Measurements from ENCODE around the gene PPARD.

DNA sequence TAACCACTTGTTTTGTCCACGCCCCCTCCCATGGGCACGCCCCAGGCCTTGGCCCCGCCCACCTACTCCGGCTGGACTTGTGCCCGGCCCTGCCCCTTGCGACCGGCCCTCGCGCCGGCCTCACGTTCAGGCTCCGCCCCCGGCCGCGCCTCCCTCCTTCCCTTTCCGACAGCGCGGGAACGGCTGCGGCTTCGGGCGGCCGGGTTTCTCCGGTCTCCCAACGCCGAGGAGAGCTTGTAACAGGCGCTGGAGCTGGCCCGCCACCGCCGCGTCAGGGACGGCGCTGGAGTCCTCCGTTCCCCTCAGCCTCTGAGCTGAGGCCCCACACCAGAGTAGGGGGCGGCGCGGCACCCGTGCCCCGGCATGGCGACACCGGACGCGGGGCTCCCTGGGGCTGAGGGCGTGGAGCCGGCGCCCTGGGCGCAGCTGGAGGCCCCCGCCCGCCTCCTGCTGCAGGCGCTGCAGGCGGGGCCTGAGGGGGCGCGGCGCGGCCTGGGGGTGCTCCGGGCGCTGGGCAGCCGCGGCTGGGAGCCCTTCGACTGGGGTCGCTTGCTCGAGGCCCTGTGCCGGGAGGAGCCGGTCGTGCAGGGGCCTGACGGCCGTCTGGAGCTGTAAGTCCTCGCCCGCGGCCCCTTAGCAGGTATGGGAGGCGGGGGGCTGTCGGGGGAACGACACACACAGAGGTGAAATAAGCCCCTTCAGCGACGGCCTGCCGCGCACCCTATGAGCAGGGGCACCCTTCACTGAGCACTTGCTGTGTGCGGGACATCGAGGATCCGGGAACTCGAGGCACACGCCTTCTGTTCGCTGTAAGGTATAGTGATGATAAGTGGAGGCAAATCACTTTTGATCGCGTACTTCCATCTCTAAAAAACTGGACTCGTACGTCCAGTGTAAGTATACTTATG lies 110.1 kb downstream of the PPARD start, which contains the start of gene FANCE:
- TF ChIP-seq, protein P1, sequence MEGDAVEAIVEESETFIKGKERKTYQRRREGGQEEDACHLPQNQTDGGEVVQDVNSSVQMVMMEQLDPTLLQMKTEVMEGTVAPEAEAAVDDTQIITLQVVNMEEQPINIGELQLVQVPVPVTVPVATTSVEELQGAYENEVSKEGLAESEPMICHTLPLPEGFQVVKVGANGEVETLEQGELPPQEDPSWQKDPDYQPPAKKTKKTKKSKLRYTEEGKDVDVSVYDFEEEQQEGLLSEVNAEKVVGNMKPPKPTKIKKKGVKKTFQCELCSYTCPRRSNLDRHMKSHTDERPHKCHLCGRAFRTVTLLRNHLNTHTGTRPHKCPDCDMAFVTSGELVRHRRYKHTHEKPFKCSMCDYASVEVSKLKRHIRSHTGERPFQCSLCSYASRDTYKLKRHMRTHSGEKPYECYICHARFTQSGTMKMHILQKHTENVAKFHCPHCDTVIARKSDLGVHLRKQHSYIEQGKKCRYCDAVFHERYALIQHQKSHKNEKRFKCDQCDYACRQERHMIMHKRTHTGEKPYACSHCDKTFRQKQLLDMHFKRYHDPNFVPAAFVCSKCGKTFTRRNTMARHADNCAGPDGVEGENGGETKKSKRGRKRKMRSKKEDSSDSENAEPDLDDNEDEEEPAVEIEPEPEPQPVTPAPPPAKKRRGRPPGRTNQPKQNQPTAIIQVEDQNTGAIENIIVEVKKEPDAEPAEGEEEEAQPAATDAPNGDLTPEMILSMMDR (conservative IDR thresholded peaks at IDR 0.05; ENCODE audit: low read length) = no peak
- no peak for TF ChIP-seq EZH2phosphoT487 (IDR thresholded peaks at IDR 0.05; ENCODE audit: borderline replicate concordance)
